ENCODE results near the gene GALK1.

Gene GALK1

DNA sequence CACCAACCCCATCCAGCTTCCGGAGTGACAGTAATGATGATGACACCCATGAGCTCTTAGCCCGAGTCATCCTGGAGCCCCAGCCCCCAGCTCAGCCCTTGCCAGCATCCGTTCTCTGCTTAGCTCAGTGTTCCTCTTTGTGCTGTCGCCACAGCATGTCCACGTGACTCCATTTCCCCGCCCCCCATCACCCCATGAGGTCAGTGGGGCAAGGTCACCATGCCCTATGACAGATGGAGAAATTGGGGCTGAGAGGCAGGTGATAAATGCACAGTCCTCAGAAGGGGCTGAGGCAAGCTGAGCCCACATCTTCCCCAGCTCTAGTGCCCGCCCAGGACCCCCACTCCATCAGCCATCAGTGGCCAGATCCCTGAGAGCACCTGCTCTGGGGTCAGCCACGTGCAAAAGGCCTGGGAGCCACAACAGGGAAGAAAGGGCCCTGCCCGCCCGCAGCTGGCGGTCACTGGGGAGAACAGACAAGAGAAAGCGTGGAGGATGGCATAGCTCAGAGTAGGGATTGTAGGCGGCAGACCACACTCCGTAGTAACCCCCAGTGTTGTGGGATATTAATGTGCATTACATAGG is 26.7 kb downstream of the GALK1 start:
- ATAC-seq (ENCODE audit: low read depth): no peak
- H3K27ac ChIP-seq (ENCODE audit: poor library complexity, severe bottlenecking): peak overlapping the region; percentile 6
- peaks cover 98% of the 10 kb centered on the region for H3K36me3 ChIP-seq (ENCODE audit: low read depth)
- H3K9me3 ChIP-seq (ENCODE audit: severe bottlenecking): no peaks in the 10 kb centered on the region
- H3K4me1 ChIP-seq (ENCODE audit: insufficient read depth, poor library complexity, severe bottlenecking): no peaks in the 10 kb centered on the region
- no peaks in the 10 kb centered on the region for H3K27me3 ChIP-seq (ENCODE audit: insufficient read depth, poor library complexity, severe bottlenecking)
- TF ChIP-seq, protein P1, sequence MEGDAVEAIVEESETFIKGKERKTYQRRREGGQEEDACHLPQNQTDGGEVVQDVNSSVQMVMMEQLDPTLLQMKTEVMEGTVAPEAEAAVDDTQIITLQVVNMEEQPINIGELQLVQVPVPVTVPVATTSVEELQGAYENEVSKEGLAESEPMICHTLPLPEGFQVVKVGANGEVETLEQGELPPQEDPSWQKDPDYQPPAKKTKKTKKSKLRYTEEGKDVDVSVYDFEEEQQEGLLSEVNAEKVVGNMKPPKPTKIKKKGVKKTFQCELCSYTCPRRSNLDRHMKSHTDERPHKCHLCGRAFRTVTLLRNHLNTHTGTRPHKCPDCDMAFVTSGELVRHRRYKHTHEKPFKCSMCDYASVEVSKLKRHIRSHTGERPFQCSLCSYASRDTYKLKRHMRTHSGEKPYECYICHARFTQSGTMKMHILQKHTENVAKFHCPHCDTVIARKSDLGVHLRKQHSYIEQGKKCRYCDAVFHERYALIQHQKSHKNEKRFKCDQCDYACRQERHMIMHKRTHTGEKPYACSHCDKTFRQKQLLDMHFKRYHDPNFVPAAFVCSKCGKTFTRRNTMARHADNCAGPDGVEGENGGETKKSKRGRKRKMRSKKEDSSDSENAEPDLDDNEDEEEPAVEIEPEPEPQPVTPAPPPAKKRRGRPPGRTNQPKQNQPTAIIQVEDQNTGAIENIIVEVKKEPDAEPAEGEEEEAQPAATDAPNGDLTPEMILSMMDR (IDR thresholded peaks at IDR 0.05; ENCODE audit: poor library complexity, severe bottlenecking): no peak
- no peak overlapping the region for H3K4me3 ChIP-seq (ENCODE audit: severe bottlenecking)
- DNase-seq (ENCODE audit: low spot score): no peak

DNA sequence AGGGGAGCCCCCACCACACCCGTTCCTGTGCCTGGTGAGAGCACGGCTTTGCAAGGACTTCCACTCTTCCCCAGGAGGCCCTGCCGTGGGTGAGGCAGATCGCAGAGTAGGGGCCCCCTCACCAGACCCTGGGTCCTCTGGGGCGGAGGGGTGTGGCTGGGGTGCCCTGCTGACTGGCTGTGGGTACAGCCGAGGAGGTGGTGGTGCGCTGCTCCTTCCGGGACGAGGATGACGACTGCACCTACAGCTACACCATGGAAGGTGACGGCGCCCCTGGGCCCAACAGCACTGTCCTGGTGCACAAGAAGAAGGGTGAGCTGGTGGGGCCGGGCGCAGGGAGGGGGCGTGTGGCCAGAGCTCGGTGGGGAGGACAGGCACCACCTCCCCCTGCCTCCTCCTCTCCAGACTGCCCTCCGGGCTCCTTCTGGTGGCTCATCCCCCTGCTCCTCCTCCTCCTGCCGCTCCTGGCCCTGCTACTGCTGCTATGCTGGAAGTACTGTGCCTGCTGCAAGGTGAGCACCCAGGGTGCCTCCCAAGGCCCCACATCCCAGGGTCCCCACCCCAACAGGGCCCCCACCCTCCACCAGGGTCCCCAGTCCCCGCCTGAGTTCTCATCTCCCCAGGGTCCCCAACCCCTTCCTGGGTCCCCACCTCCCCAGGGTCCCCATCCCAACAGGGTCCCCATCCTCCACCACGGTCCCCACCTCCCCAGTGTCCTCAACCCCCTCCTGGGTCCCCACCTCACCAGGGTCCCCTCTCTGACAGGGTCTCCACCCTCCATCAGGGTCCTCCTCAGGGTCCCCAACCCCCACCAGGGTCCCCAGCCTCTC is 27.6 kb downstream of the GALK1 start:
- TF ChIP-seq, protein P1 (IDR thresholded peaks at IDR 0.05; ENCODE audit: poor library complexity, severe bottlenecking): no peak
- DNase-seq (ENCODE audit: low spot score) (peak; percentile 71), ATAC-seq (ENCODE audit: low read depth) (peak; percentile 3; the same call in 1 of the 3 replicates)
- Histone ChIP-seq H3K4me3 (ENCODE audit: severe bottlenecking) (no peak overlapping the region), H3K27ac (ENCODE audit: poor library complexity, severe bottlenecking) (peak overlapping the region; percentile 6), H3K27me3 (ENCODE audit: insufficient read depth, poor library complexity, severe bottlenecking) (no peaks in the 10 kb centered on the region), H3K9me3 (ENCODE audit: severe bottlenecking) (no peaks in the 10 kb centered on the region), H3K36me3 (ENCODE audit: low read depth) (peaks cover 98% of the 10 kb centered on the region), H3K4me1 (ENCODE audit: insufficient read depth, poor library complexity, severe bottlenecking) (no peaks in the 10 kb centered on the region)

DNA sequence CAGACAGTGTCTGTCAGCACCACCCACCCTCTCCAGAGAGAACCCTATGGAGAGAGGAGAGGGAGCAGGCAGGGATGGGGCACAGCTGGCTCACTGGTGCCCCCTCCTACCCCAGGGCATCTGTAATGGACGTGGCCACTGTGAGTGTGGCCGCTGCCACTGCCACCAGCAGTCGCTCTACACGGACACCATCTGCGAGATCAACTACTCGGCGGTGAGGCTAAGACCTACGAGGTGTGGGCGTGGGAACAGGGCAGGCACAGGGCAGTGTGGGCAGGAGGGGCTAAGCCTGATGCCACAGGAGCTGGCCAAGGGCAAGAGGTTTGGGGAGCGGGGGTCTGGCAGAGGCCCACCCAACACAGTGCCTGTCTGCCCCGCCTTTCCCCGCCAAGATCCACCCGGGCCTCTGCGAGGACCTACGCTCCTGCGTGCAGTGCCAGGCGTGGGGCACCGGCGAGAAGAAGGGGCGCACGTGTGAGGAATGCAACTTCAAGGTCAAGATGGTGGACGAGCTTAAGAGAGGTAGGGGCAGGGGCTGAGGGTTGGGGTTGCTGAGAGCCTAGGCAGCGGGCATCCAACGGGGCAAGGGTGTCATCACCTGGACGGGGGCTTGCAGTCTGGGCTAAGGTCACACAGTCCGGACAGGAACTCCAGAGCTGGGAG is 28.7 kb downstream of the GALK1 start:
- DNase-seq (ENCODE audit: low spot score): no peak
- Histone ChIP-seq H3K27ac (ENCODE audit: poor library complexity, severe bottlenecking) (peak overlapping the region; percentile 6), H3K4me1 (ENCODE audit: insufficient read depth, poor library complexity, severe bottlenecking) (no peaks in the 10 kb centered on the region), H3K9me3 (ENCODE audit: severe bottlenecking) (no peaks in the 10 kb centered on the region), H3K27me3 (ENCODE audit: insufficient read depth, poor library complexity, severe bottlenecking) (no peaks in the 10 kb centered on the region), H3K4me3 (ENCODE audit: severe bottlenecking) (no peak overlapping the region), H3K36me3 (ENCODE audit: low read depth) (peaks cover 98% of the 10 kb centered on the region)
- peak; percentile 4; the same call in 1 of the 3 replicates for ATAC-seq (ENCODE audit: low read depth)
- TF ChIP-seq, protein P1 (IDR thresholded peaks at IDR 0.05; ENCODE audit: poor library complexity, severe bottlenecking): no peak

DNA sequence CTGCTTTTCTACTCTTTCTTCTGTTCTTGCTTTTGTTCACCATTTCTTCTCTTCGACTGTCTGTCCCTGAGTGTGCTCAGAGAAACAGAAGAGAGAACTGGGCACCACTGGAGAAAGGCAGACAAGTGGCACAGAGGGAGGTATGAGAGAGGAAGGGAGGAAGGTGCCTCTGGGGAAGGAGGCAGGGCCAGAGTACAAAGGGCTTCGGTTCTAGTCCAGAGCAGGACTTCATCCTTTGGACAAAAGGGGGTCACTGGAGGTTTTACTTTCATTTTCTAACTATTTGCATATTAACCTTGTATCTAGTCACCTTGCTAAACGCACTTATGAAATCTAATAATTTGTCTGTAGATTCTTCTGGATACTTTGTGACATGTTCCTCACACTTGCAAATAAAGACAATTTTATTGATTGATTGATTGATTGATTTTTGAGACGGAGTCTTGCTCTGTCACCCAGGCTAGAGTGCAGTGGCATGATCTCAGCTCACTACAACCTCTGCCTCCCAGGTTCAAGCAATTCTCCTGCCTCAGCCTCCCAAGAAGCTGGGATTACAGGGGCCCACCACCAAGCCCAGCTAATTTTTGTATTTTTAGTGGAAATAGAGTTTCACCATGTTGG is 30.2 kb downstream of the GALK1 start:
- Histone ChIP-seq H3K9me3 (ENCODE audit: severe bottlenecking) (no peaks in the 10 kb centered on the region), H3K27me3 (ENCODE audit: insufficient read depth, poor library complexity, severe bottlenecking) (no peaks in the 10 kb centered on the region), H3K4me3 (ENCODE audit: severe bottlenecking) (no peak overlapping the region), H3K27ac (ENCODE audit: poor library complexity, severe bottlenecking) (peak overlapping the region; percentile 20), H3K36me3 (ENCODE audit: low read depth) (peaks cover 98% of the 10 kb centered on the region), H3K4me1 (ENCODE audit: insufficient read depth, poor library complexity, severe bottlenecking) (no peaks in the 10 kb centered on the region)
- TF ChIP-seq, protein P1 (IDR thresholded peaks at IDR 0.05; ENCODE audit: poor library complexity, severe bottlenecking): no peak
- ATAC-seq (ENCODE audit: low read depth) (no peak), DNase-seq (ENCODE audit: low spot score) (no peak)
